HG03520 (cell line): ENCODE data around the gene POU3F2.

Source experiments
- ATAC-seq: cut with Tn5 transposase; IDR thresholded peaks from one replicate; pipeline ENCODE4 v1.9.1; 2021; ENCODE audit warnings: mild to moderate bottlenecking, moderate library complexity; ENCODE audit not compliant: unreplicated experiment

The POU3F2 gene

GRCh38 chr6:98843271-98844243, 9.2 kb downstream of the POU3F2 start:
- no peak for ATAC-seq

- ATAC-seq = no peak
These were observed 10.2 kb downstream of the POU3F2 start for GRCh38 chr6:98844244-98845210.

GRCh38 chr6:98845211-98846020, 11.0 kb downstream of the POU3F2 start:
- ATAC-seq = peak; percentile 53

- ATAC-seq = no peak
These were observed 11.6 kb downstream of the POU3F2 start for GRCh38 chr6:98846021-98846380.

GRCh38 chr6:98847416-98847778, 13.0 kb downstream of the POU3F2 start:
- no peak for ATAC-seq

- no peak for ATAC-seq
These were observed 13.6 kb downstream of the POU3F2 start for GRCh38 chr6:98847779-98848538.

GRCh38 chr6:98848539-98849242, 14.3 kb downstream of the POU3F2 start:
- no peak for ATAC-seq

- ATAC-seq = no peak
These were observed 30.1 kb downstream of the POU3F2 start for GRCh38 chr6:98864497-98864896.

GRCh38 chr6:98871057-98871456, 36.7 kb downstream of the POU3F2 start:
- ATAC-seq = no peak

- no peak for ATAC-seq
These were observed 37.4 kb downstream of the POU3F2 start for GRCh38 chr6:98871821-98872220.

GRCh38 chr6:98875375-98875774, 41.0 kb downstream of the POU3F2 start:
- ATAC-seq = no peak

GRCh38 chr6:98877250-98877649, 42.9 kb downstream of the POU3F2 start:
- no peak for ATAC-seq

- ATAC-seq = peak; percentile 90
These were observed 46.1 kb downstream of the POU3F2 start for GRCh38 chr6:98880486-98880885.

GRCh38 chr6:98885330-98885729, 51.0 kb downstream of the POU3F2 start:
- ATAC-seq = no peak

- no peak for ATAC-seq
These were observed 53.3 kb downstream of the POU3F2 start for GRCh38 chr6:98887650-98888049.
